H9 (cell line): ENCODE results near the gene GPC6. TPM values are rescaled to one million over a fixed set of nuclear protein-coding genes. Genes with fewer than 3 reads are reported as not detected.

ENCODE experiments used
- DNase-seq: peaks from one replicate; pipeline ENCODE4 v3.0.0-alpha.2; 2017
- H2AFZ ChIP-seq: one replicate; pipeline ENCODE4 v1.6.1; 2013; ENCODE audit warnings: mild to moderate bottlenecking, low read length, control low read depth, moderate library complexity
- H2AK5ac ChIP-seq: 2 replicates; pipeline ENCODE4 v1.6.1; 2013; ENCODE audit warnings: low read length, control low read depth, mixed read lengths; ENCODE audit not compliant: insufficient read length
- H2BK120ac ChIP-seq: one replicate; pipeline ENCODE4 v1.6.1; 2013; ENCODE audit warnings: low read depth, mild to moderate bottlenecking, low read length, control low read depth, inconsistent platforms; ENCODE audit not compliant: poor library complexity, severe bottlenecking
- H2BK12ac ChIP-seq: 2 replicates; pipeline ENCODE4 v1.6.1; 2013; ENCODE audit warnings: low read length, control low read depth, mixed read lengths, low read depth; ENCODE audit not compliant: insufficient read length
- H2BK15ac ChIP-seq: 2 replicates; pipeline ENCODE4 v1.6.1; 2013; ENCODE audit warnings: low read depth, low read length, control low read depth
- H2BK20ac ChIP-seq: one replicate; pipeline ENCODE4 v1.6.1; 2013; ENCODE audit warnings: low read depth, mild to moderate bottlenecking, low read length, control low read depth, inconsistent platforms; ENCODE audit not compliant: poor library complexity, severe bottlenecking
- H2BK5ac ChIP-seq: 2 replicates; pipeline ENCODE4 v1.6.1; 2013; ENCODE audit warnings: low read length, control low read depth, mixed read lengths; ENCODE audit not compliant: insufficient read length
- H3K14ac ChIP-seq: 2 replicates; pipeline ENCODE4 v1.6.1; 2013; ENCODE audit warnings: low read length, control low read depth; ENCODE audit not compliant: insufficient read depth
- H3K18ac ChIP-seq: 2 replicates; pipeline ENCODE4 v1.6.1; 2013; ENCODE audit warnings: low read depth, mild to moderate bottlenecking, mixed read lengths, low read length, control low read depth; ENCODE audit not compliant: insufficient read length
- H3K23ac ChIP-seq: 2 replicates; pipeline ENCODE4 v1.6.1; 2013; ENCODE audit warnings: low read length, control low read depth, mixed read lengths, low read depth; ENCODE audit not compliant: insufficient read length
- H3K23me2 ChIP-seq: 2 replicates; pipeline ENCODE4 v1.6.1; 2013; ENCODE audit warnings: low read depth, mild to moderate bottlenecking, mixed read lengths, low read length, control low read depth; ENCODE audit not compliant: insufficient read length, poor library complexity, severe bottlenecking
- H3K27ac ChIP-seq: 2 replicates; pipeline ENCODE4 v1.5.1; 2013; ENCODE audit warnings: low read length, control low read depth, mixed read lengths, low read depth; ENCODE audit not compliant: insufficient read length
- H3K27me3 ChIP-seq: 2 replicates; pipeline ENCODE4 v1.6.1; 2013; ENCODE audit warnings: low read length, control low read depth, inconsistent platforms; ENCODE audit not compliant: insufficient read depth
- H3K4ac ChIP-seq: 2 replicates; pipeline ENCODE4 v1.6.1; 2013; ENCODE audit warnings: low read depth, mild to moderate bottlenecking, control low read depth, inconsistent platforms, low read length, moderate library complexity
- H3K4me1 ChIP-seq: 2 replicates; pipeline ENCODE4 v1.6.1; 2013; ENCODE audit warnings: low read length, control low read depth, inconsistent platforms; ENCODE audit not compliant: insufficient read depth
- H3K4me2 ChIP-seq: 2 replicates; pipeline ENCODE4 v1.6.1; 2013; ENCODE audit warnings: low read length, control low read depth, mixed read lengths; ENCODE audit not compliant: insufficient read length, insufficient read depth
- H3K56ac ChIP-seq: 2 replicates; pipeline ENCODE4 v1.6.1; 2013; ENCODE audit warnings: low read depth, mild to moderate bottlenecking, mixed read lengths, low read length, control low read depth; ENCODE audit not compliant: insufficient read length
- H3K79me1 ChIP-seq: 2 replicates; pipeline ENCODE4 v1.6.1; 2013; ENCODE audit warnings: low read depth, mild to moderate bottlenecking, moderate library complexity, low read length, control low read depth, inconsistent platforms; ENCODE audit not compliant: insufficient read depth, poor library complexity, severe bottlenecking
- H3K79me2 ChIP-seq: 2 replicates; pipeline ENCODE4 v1.6.1; 2013; ENCODE audit warnings: low read length, control low read depth, inconsistent platforms; ENCODE audit not compliant: insufficient read depth
- H3K9ac ChIP-seq: 2 replicates; pipeline ENCODE4 v1.6.1; 2013; ENCODE audit warnings: low read length, control low read depth, mixed read lengths; ENCODE audit not compliant: insufficient read length; ENCODE audit errors: extremely low read depth
- H3K9me3 ChIP-seq: one replicate; pipeline ENCODE4 v1.6.1; 2013; ENCODE audit warnings: low read depth, low read length, inconsistent platforms; ENCODE audit not compliant: control insufficient read depth
- H3T11ph ChIP-seq: one replicate; pipeline ENCODE4 v1.6.1; 2013; ENCODE audit warnings: mild to moderate bottlenecking, low read length, control low read depth, inconsistent platforms
- H4K20me1 ChIP-seq: one replicate; pipeline ENCODE4 v1.6.1; 2013; ENCODE audit not compliant: control insufficient read depth, insufficient read length, insufficient read depth
- H4K5ac ChIP-seq: 2 replicates; pipeline ENCODE4 v1.6.1; 2013; ENCODE audit warnings: low read depth, mild to moderate bottlenecking, mixed read lengths, low read length, control low read depth; ENCODE audit not compliant: insufficient read length
- H4K8ac ChIP-seq: replicated peaks from 2 replicates; pipeline ENCODE4 v1.6.1; 2013; ENCODE audit warnings: low read length, control low read depth, mixed read lengths, low read depth; ENCODE audit not compliant: insufficient read length
- H4K91ac ChIP-seq: 2 replicates; pipeline ENCODE4 v1.6.1; 2013; ENCODE audit warnings: low read depth, mild to moderate bottlenecking, moderate library complexity, mixed read lengths, low read length, control low read depth; ENCODE audit not compliant: insufficient read length
- H3K27ac Mint-ChIP-seq, 3 experiments: 2 replicates in 2 of 3; 3 replicates in 1 of 3; pipeline ENCODE4 v1.8.0; 2020 to 2021; ENCODE audit warnings: mixed read lengths in 3 of 3, mild to moderate bottlenecking in 1 of 3, moderate library complexity in 1 of 3
- H3K27me3 Mint-ChIP-seq: 2 replicates; pipeline ENCODE4 v1.8.0; 2021; ENCODE audit warnings: low read depth, mild to moderate bottlenecking, moderate library complexity, mixed read lengths
- H3K36me3 Mint-ChIP-seq, 3 experiments: 2 replicates in 2 of 3; 3 replicates in 1 of 3; pipeline ENCODE4 v1.8.0; 2020 to 2021; ENCODE audit warnings: low read depth in 3 of 3, mixed read lengths in 3 of 3; ENCODE audit not compliant: insufficient read depth in 1 of 3
- H3K4me1 Mint-ChIP-seq, 2 experiments: 2 replicates each; pipeline ENCODE4 v1.8.0; 2020; ENCODE audit warnings: mixed read lengths in 2 of 2
- H3K4me3 Mint-ChIP-seq, 2 experiments: 2 replicates in 1 of 2; 3 replicates in 1 of 2; pipeline ENCODE4 v1.8.0; 2020 to 2021; ENCODE audit warnings: mild to moderate bottlenecking in 2 of 2, mixed read lengths in 2 of 2, moderate library complexity in 1 of 2
- H3K9me3 Mint-ChIP-seq, 2 experiments: 2 replicates in 1 of 2; 3 replicates in 1 of 2; pipeline ENCODE4 v1.8.0; 2020; ENCODE audit warnings: mild to moderate bottlenecking in 2 of 2, mixed read lengths in 2 of 2, moderate library complexity in 1 of 2
- CTCF ChIP-seq: fragments of 200-600 bp; sonication (generic); conservative IDR thresholded peaks from 3 replicates; pipeline ENCODE4 v1.8.0; 2021; ENCODE audit warnings: antibody characterized with exemption, mild to moderate bottlenecking
- WGBS: extraction: QIAGEN DNeasy Blood & Tissue Kit; methylation state at CpG from one replicate; pipeline ENCODE4 v1.1.7; 2013; ENCODE audit warnings: missing lambda C conversion rate, low lambda C conversion rate, mixed read lengths; ENCODE audit not compliant: insufficient read length; ENCODE audit errors: extremely low coverage; 5-methylcytosine and 5-hydroxymethylcytosine counted together
- total RNA-seq: library from RNA; stranded (reverse); gene quantifications from 2 replicates; pipeline ENCODE4 v1.2.1, GENCODE V29; 2021

The GPC6 gene
- total RNA-seq, 1 experiment from 2014 or later, result 15.6 TPM

- Histone ChIP-seq H3K4ac (no peak overlapping the region), H2BK12ac (no peak overlapping the region), H3T11ph (no peak overlapping the region), H4K91ac (no peak overlapping the region), H2BK15ac (no peak overlapping the region), H3K56ac (no peak overlapping the region), H4K5ac (no peak overlapping the region), H2BK5ac (no peak overlapping the region), H3K14ac (no peak overlapping the region), H3K23ac (no peak overlapping the region), H3K4me1 (0 out of 2 replicates have a peak, but pooled peaks cover 2% of the 10 kb centered on the region), H2AFZ (no peak overlapping the region), H3K4me2 (no peak overlapping the region), H3K9me3 (no peaks in the 10 kb centered on the region), H2BK120ac (no peak overlapping the region), H4K8ac (no peak overlapping the region), H3K18ac (no peak overlapping the region), H2AK5ac (no peak overlapping the region), H3K79me1 (no peaks in the 10 kb centered on the region), H3K27me3 (no peaks in the 10 kb centered on the region), H4K20me1 (no peaks in the 10 kb centered on the region), H3K23me2 (no peaks in the 10 kb centered on the region), H3K9ac (no peak overlapping the region), H3K79me2 (no peaks in the 10 kb centered on the region), H2BK20ac (no peak overlapping the region), H3K27ac (no peak overlapping the region)
- TF ChIP-seq CTCF, result no peak
- H3K4me1 Mint-ChIP-seq, result peaks cover 14 to 25% of the 10 kb centered on the region in 2 experiments
- H3K27me3 Mint-ChIP-seq, result no peaks in the 10 kb centered on the region
- no peak overlapping the region for H3K4me3 Mint-ChIP-seq
- WGBS, result no CpG with 5 or more reads among the region's 3 CpGs
- no peaks in the 10 kb centered on the region for H3K36me3 Mint-ChIP-seq
- no peak overlapping the region for H3K27ac Mint-ChIP-seq
- DNase-seq, result no peak
- H3K9me3 Mint-ChIP-seq, result no peaks in the 10 kb centered on the region
Measured at GRCh38 chr13:94031609-94032008, 805.0 kb downstream of the GPC6 start.
